ENCODE data around the gene RRAD. TPM values are rescaled to one million over a fixed set of nuclear protein-coding genes. Genes with fewer than 3 reads are reported as not detected.
A peak's percentile ranks its signal among the peaks of the same experiment; 100 is the strongest.

Gene RRAD
- total and polyA plus RNA-seq, 2 donors (not counting 3 experiments of a cell fraction or from before 2014, with no cell fraction given), result 0.22 to 0.48 TPM

DNA sequence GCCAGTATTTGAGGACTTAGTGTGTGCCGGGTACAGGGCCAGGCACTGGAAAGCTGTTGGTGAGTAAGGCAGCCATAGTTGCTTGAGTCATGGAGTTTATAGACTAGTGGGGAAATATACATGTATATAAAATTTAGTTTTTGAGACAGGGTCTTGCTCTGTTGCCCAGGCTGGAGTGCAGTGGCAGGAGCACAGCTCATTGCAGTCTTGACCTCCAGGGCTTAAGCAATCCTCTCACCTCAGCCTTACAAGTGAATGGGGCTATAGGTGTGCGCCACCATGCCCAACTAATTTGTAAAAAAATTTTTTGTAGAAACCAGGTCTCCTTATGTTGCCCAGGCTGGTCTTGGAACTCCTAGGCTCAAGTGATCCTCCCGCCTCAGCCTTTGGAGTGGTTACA is 42.6 kb downstream of the RRAD start:
- POLR2A ChIA-PET, result no interaction called here
- Histone ChIP-seq H3K27me3 (ENCODE audit: control insufficient read depth in 2 of 2, insufficient read depth in 2 of 2, low read length in 2 of 2) (no peaks in the 10 kb centered on the region), H3K4me3 (replicated peaks in 1 of 3; ENCODE audit: insufficient read depth in 1 of 3, low read depth in 1 of 3, low read length in 3 of 3) (no peak overlapping the region), H3K27ac (ENCODE audit: insufficient read depth, low read depth, low read length) (no peak overlapping the region), H2AFZ (ENCODE audit: low read depth, low read length) (no peak overlapping the region), H3K36me3 (ENCODE audit: control insufficient read depth in 2 of 2, extremely low read depth in 1 of 2, insufficient read depth in 2 of 2, low read length in 2 of 2) (peaks cover 3 to 9% of the 10 kb centered on the region in 2 experiments), H3K4me2 (ENCODE audit: insufficient read depth, low read length) (no peak overlapping the region), H3K9me3 (replicated peaks; ENCODE audit: control insufficient read depth, insufficient read depth, low read length) (no peaks in the 10 kb centered on the region), H3K4me1 (ENCODE audit: control insufficient read depth, extremely low read depth, insufficient read depth, low read length) (peaks cover 7% of the 10 kb centered on the region), H4K20me1 (replicated peaks; ENCODE audit: control insufficient read depth, extremely low read depth, insufficient read depth, low read length) (peaks cover 4% of the 10 kb centered on the region), H3K9ac (replicated peaks; ENCODE audit: extremely low read depth, insufficient read depth, low read length) (no peak overlapping the region), H3K9me1 (replicated peaks; ENCODE audit: control insufficient read depth, extremely low read depth, insufficient read depth, low read length) (no peaks in the 10 kb centered on the region), H3K79me2 (ENCODE audit: control insufficient read depth, insufficient read depth, low read length) (no peaks in the 10 kb centered on the region)
- DNase-seq (ENCODE audit: low read depth, low spot score), result no peak
- BruUV-seq (replicated peaks), result no TSS peak
- no peak for FAIRE-seq
- no peak for TF ChIP-seq FOS (IDR thresholded peaks at IDR 0.05; ENCODE audit: borderline replicate concordance, insufficient read depth, low read length)
- no peak for TF ChIP-seq POLR2AphosphoS5 (IDR thresholded peaks at IDR 0.05; ENCODE audit: insufficient read depth, low read depth, low read length)
- no peak for TF ChIP-seq EZH2 (IDR thresholded peaks at IDR 0.05; ENCODE audit: borderline replicate concordance, low read depth, low read length, severe bottlenecking)
- TF ChIP-seq, protein P1, sequence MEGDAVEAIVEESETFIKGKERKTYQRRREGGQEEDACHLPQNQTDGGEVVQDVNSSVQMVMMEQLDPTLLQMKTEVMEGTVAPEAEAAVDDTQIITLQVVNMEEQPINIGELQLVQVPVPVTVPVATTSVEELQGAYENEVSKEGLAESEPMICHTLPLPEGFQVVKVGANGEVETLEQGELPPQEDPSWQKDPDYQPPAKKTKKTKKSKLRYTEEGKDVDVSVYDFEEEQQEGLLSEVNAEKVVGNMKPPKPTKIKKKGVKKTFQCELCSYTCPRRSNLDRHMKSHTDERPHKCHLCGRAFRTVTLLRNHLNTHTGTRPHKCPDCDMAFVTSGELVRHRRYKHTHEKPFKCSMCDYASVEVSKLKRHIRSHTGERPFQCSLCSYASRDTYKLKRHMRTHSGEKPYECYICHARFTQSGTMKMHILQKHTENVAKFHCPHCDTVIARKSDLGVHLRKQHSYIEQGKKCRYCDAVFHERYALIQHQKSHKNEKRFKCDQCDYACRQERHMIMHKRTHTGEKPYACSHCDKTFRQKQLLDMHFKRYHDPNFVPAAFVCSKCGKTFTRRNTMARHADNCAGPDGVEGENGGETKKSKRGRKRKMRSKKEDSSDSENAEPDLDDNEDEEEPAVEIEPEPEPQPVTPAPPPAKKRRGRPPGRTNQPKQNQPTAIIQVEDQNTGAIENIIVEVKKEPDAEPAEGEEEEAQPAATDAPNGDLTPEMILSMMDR (IDR thresholded peaks at IDR 0.05; ENCODE audit: extremely low read depth in 1 of 2, insufficient read depth in 1 of 2, low read depth in 1 of 2, low read length in 2 of 2), result no peak
- CTCF ChIA-PET, result interaction anchor here (1.6 to 3.4 kb wide), 5 partner anchors 10 to 79 kb away, joined by 3 to 18 read pairs (median 16); partner anchors contain the start of gene CES3
- intact Hi-C loops (cut with micrococcal nuclease) (no loop called here), dilution Hi-C loops (cut with MboI; ENCODE audit: extremely low pct_ligation_motif_present, low sequenced_read_pairs) (no loop called here)

DNA sequence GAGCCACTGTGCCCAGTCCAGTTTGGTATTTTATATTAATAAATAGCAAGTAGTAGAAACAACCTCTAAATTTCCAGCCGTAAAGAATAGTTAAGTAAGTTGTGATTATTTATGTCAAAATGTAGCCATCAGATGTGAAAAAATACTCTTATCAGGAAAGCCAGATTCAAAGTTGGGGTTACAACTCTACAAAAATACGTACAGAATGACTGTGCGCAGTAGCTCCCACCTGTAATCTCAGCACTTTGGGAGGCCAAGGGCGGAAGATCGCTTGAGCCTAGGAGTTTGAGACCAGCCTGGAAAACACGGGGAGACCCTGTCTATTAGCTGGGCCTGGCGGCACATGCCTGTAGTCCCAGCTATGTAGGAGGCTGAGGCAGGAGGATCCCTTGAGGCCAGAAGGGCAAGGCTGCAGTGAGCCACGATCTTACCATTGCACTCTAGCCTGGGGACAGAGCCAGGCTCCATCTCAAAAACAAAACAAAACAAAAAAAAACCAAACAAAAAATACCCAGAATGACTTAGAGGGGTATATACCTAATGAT is 43.3 kb downstream of the RRAD start:
- H3K27me3 ChIP-seq (ENCODE audit: control insufficient read depth in 2 of 2, insufficient read depth in 2 of 2, low read length in 2 of 2), result no peaks in the 10 kb centered on the region
- H3K4me2 ChIP-seq (ENCODE audit: insufficient read depth, low read length), result no peak overlapping the region
- FAIRE-seq, result no peak
- no peak overlapping the region for H3K4me3 ChIP-seq (replicated peaks in 1 of 3; ENCODE audit: insufficient read depth in 1 of 3, low read depth in 1 of 3, low read length in 3 of 3)
- H3K9me3 ChIP-seq (replicated peaks; ENCODE audit: control insufficient read depth, insufficient read depth, low read length), result no peaks in the 10 kb centered on the region
- TF ChIP-seq MYC (IDR thresholded peaks at IDR 0.05; ENCODE audit: low read depth, low read length), result no peak
- TF ChIP-seq FOS (IDR thresholded peaks at IDR 0.05; ENCODE audit: borderline replicate concordance, insufficient read depth, low read length), result no peak
- TF ChIP-seq, protein P1 (IDR thresholded peaks at IDR 0.05; ENCODE audit: extremely low read depth in 1 of 2, insufficient read depth in 1 of 2, low read depth in 1 of 2, low read length in 2 of 2), result no peak
- TF ChIP-seq GATA2 (IDR thresholded peaks at IDR 0.05; ENCODE audit: insufficient read depth, insufficient read length, low read depth, low read length), result no peak
- TF ChIP-seq, protein P2, sequence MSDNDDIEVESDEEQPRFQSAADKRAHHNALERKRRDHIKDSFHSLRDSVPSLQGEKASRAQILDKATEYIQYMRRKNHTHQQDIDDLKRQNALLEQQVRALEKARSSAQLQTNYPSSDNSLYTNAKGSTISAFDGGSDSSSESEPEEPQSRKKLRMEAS (IDR thresholded peaks at IDR 0.05; ENCODE audit: insufficient read depth, insufficient read length), result no peak
- POLR2A ChIA-PET, result no interaction called here
- CTCF ChIA-PET, result interaction anchor here (1.5 to 3.4 kb wide), 9 partner anchors 8 to 273 kb away, joined by 3 to 18 read pairs (median 11); partner anchors contain the start of genes CES3 and NAE1
- no peaks in the 10 kb centered on the region for H3K9me1 ChIP-seq (replicated peaks; ENCODE audit: control insufficient read depth, extremely low read depth, insufficient read depth, low read length)
- no peak overlapping the region for H3K27ac ChIP-seq (ENCODE audit: insufficient read depth, low read depth, low read length)
- peaks cover 4% of the 10 kb centered on the region for H4K20me1 ChIP-seq (replicated peaks; ENCODE audit: control insufficient read depth, extremely low read depth, insufficient read depth, low read length)
- peaks cover 3 to 9% of the 10 kb centered on the region in 2 experiments for H3K36me3 ChIP-seq (ENCODE audit: control insufficient read depth in 2 of 2, extremely low read depth in 1 of 2, insufficient read depth in 2 of 2, low read length in 2 of 2)
- dilution Hi-C loops (cut with MboI; ENCODE audit: extremely low pct_ligation_motif_present, low sequenced_read_pairs), result no loop called here
- H3K9ac ChIP-seq (replicated peaks; ENCODE audit: extremely low read depth, insufficient read depth, low read length), result no peak overlapping the region
- no peak overlapping the region for H2AFZ ChIP-seq (ENCODE audit: low read depth, low read length)
- H3K4me1 ChIP-seq (ENCODE audit: control insufficient read depth, extremely low read depth, insufficient read depth, low read length), result peaks cover 7% of the 10 kb centered on the region
- DNase-seq (ENCODE audit: low read depth, low spot score), result no peak
- TSS peak; percentile 20 for BruUV-seq (replicated peaks)
- H3K79me2 ChIP-seq (ENCODE audit: control insufficient read depth, insufficient read depth, low read length), result no peaks in the 10 kb centered on the region
- intact Hi-C loops (cut with micrococcal nuclease), result no loop called here
